GM18951 (cell line): Measurements from ENCODE around the gene GCGR.

ENCODE experiments used
- POLR2A ChIP-seq: IDR thresholded peaks from 4 replicates; pipeline ENCODE4 v1.6.1; 2011; ENCODE audit warnings: mild to moderate bottlenecking; ENCODE audit not compliant: insufficient read length, insufficient read depth; ENCODE audit errors: extremely low read depth
- in situ Hi-C: fragments of 300-500 bp; cut with MboI; formaldehyde crosslinking; loops from one replicate; pipeline ENCODE4 v1.12.0; 2022; ENCODE audit warnings: low sequenced_read_pairs, mixed read lengths, inconsistent platforms; ENCODE audit not compliant: unreplicated experiment

GCGR gene

GRCh38 chr17:81844327-81844851, 40.4 kb downstream of the GCGR start:
- no peak for TF ChIP-seq POLR2A
- in situ Hi-C loops, result no loop called here

- in situ Hi-C loops, result no loop called here
- no peak for TF ChIP-seq POLR2A
These were observed 40.9 kb downstream of the GCGR start for GRCh38 chr17:81844887-81845286.

- in situ Hi-C loops, result no loop called here
- TF ChIP-seq POLR2A, result no peak
These were observed 41.4 kb downstream of the GCGR start for GRCh38 chr17:81845361-81845760.

- no peak for TF ChIP-seq POLR2A
- in situ Hi-C loops, result no loop called here
These were observed 42.2 kb downstream of the GCGR start for GRCh38 chr17:81845881-81846742.

- in situ Hi-C loops, result no loop called here
- TF ChIP-seq POLR2A, result no peak
These were observed 43.1 kb downstream of the GCGR start for GRCh38 chr17:81846743-81847689.

- in situ Hi-C loops, result no loop called here
- TF ChIP-seq POLR2A, result no peak
These were observed 45.5 kb downstream of the GCGR start for GRCh38 chr17:81849457-81849856.

GRCh38 chr17:81851423-81851822, 47.5 kb downstream of the GCGR start:
- in situ Hi-C loops, result no loop called here
- TF ChIP-seq POLR2A, result no peak

- TF ChIP-seq POLR2A, result no peak
- in situ Hi-C loops, result no loop called here
These were observed 48.3 kb downstream of the GCGR start for GRCh38 chr17:81852237-81852636.

- TF ChIP-seq POLR2A, result no peak
- in situ Hi-C loops, result no loop called here
These were observed 51.2 kb downstream of the GCGR start for GRCh38 chr17:81854974-81855774.

GRCh38 chr17:81858170-81858966, 54.4 kb downstream of the GCGR start:
- in situ Hi-C loops, result no loop called here
- TF ChIP-seq POLR2A, result no peak

GRCh38 chr17:81858967-81859905, 55.3 kb downstream of the GCGR start:
- TF ChIP-seq POLR2A, result no peak
- in situ Hi-C loops, result no loop called here
